Liver (tissue), 2 donors: ENCODE data around the gene AHRR.

ENCODE experiments used
- CTCF ChIP-seq: fragments of 150-350 bp; IDR thresholded peaks from 2 replicates; pipeline ENCODE4 v1.5.1; 2017; ENCODE audit warnings: improper control_type of control experiment, low read depth, low read length; ENCODE audit not compliant: missing input control
- MAX ChIP-seq: IDR thresholded peaks from 2 replicates; pipeline ENCODE4 v1.6.1; 2016; ENCODE audit warnings: antibody characterized with exemption
- donor health status: healthy.

DNA sequence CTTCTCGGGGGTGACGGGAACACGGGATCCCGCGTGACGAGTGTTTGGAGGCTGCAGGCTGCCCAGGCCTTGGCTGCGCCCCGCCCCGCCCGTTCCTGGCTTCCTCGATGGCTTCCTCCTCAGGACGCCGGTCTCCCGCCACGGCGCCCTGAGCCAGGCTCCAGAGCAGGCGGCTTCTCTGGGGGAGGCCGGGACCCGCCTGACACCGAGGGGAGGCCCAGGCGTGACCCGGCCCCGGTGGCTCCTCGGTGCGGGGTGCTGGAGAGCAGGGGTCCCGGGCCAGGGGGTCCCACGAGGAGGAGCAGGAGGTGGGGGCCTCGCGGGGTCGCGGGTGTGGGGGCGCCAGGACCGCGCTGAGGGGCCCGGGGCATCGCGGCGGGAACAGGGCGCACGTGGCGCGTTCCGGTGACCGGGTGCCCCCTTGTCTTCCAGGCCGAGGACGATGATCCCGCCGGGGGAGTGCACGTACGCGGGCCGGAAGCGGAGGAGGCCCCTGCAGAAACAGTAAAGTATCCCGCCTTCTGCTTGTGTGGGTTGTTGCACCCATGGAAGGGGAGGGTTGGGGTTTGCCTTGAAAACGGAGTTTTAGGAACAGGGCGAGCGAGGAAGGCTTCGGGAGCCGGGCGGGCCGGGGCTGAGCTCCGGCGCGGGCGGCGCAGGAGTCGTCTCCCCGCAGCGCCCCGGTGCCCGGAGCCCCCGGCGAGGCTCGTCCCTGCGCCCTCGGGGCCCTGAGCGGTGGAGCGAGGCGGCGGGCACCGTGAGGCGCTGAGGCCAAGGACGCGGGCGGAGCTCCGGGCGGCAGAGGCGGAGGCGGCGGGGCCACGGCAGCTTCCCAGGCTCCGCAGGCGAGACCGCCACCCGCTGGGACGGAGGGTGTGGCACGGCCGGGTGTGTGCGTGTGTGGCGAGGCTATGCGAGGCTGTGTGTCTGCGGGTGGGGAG is 22.2 kb downstream of the AHRR start:
- no peak for TF ChIP-seq CTCF
- no peak for TF ChIP-seq MAX
